GM10266 (cell line): ENCODE results near the gene ANLN.
A peak's percentile ranks its signal among the peaks of the same experiment; 100 is the strongest.

ENCODE experiments used
- DNase-seq: peaks from one replicate; pipeline ENCODE4 v3.0.0; 2012; ENCODE audit errors: extremely low spot score
- TF ChIP-seq, protein P1 (sequence below): IDR thresholded peaks from 2 replicates; pipeline ENCODE4 v1.5.1; 2012; ENCODE audit warnings: mild to moderate bottlenecking, low read depth; ENCODE audit not compliant: control insufficient read depth, insufficient read depth; ENCODE audit errors: missing control alignments

The ANLN gene

DNA sequence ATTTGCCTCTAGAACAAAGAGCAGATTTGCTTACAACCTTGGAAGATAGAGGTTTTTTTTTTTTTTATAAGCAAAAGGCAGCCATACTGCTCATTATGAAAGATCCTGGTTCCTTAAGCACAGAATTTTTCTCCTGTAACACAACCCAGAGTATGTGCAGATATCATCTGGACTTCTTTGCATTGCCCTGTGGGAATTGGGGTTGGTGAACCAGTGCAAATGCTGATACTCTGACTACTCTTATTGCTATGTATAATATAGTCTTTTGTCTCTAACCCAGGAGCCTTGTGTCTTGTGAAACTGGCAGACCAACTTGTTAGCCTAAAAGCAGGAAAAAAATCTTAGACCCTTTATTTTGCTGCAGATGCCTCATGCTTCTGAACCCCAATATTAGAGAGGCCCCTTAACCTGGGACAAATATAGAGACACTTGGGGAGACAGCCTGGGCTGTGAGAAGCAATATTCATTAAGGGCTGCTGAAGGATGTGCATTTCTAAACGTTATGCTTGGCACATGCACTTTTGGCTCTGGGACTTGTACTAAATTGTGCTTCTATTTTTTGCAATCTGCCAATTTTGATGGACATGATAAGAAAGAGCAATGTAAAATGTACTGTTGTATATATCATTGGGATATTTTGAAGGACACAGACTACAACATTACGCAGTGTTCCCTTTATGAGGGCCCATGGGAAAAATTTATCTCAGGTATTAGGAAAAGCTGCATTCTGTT is 78.9 kb downstream of the ANLN start:
- TF ChIP-seq, protein P1, sequence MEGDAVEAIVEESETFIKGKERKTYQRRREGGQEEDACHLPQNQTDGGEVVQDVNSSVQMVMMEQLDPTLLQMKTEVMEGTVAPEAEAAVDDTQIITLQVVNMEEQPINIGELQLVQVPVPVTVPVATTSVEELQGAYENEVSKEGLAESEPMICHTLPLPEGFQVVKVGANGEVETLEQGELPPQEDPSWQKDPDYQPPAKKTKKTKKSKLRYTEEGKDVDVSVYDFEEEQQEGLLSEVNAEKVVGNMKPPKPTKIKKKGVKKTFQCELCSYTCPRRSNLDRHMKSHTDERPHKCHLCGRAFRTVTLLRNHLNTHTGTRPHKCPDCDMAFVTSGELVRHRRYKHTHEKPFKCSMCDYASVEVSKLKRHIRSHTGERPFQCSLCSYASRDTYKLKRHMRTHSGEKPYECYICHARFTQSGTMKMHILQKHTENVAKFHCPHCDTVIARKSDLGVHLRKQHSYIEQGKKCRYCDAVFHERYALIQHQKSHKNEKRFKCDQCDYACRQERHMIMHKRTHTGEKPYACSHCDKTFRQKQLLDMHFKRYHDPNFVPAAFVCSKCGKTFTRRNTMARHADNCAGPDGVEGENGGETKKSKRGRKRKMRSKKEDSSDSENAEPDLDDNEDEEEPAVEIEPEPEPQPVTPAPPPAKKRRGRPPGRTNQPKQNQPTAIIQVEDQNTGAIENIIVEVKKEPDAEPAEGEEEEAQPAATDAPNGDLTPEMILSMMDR: no peak
- no peak for DNase-seq

- TF ChIP-seq, protein P1: no peak
Measured at GRCh38 chr7:36469236-36469635, 79.6 kb downstream of the ANLN start.

GRCh38 chr7:36472141-36472729 is 82.6 kb downstream of the ANLN start:
- DNase-seq: no peak
- TF ChIP-seq, protein P1: no peak

More at GRCh38 chr7:36469236-36469635, 79.6 kb downstream of the ANLN start:
- DNase-seq: no peak

DNA sequence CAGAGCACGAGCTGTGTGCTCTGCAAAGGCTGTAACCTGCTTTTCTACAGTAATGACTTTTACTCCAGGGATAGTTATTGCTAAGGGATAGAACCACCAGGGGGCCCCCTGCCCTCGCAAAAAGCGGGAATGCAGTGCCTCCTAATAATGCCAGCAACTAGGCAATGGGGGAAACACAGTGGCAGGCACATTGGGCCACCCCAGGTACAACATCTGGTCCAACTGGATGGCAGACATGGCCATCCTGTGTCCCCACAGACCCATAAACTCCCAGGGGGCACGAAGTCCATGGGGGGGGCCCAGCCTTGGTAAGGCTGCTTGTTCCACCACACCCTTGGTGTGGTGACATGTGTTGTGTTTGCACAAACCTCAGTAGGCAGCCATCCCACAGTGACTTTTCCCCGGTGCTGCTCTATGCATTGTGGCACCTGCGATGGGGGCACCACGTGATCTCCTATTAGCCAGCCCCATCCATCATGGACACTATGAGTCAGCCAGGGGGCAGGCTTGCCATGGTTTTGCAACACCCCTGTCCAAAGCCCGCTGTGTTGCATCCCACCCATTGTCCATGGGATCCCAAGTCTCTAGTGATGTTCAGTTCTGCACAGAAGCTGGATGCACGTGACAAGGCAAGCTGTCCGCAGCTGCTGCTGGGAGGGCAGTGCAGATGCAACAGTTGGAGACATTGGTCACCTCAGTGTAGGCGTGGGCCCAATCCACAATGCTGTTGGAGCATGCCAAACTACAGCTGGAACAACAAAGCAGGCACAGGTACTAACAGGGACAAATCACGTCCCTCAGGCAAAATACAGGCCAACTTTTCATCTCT is 84.0 kb downstream of the ANLN start:
- DNase-seq: no peak

DNA sequence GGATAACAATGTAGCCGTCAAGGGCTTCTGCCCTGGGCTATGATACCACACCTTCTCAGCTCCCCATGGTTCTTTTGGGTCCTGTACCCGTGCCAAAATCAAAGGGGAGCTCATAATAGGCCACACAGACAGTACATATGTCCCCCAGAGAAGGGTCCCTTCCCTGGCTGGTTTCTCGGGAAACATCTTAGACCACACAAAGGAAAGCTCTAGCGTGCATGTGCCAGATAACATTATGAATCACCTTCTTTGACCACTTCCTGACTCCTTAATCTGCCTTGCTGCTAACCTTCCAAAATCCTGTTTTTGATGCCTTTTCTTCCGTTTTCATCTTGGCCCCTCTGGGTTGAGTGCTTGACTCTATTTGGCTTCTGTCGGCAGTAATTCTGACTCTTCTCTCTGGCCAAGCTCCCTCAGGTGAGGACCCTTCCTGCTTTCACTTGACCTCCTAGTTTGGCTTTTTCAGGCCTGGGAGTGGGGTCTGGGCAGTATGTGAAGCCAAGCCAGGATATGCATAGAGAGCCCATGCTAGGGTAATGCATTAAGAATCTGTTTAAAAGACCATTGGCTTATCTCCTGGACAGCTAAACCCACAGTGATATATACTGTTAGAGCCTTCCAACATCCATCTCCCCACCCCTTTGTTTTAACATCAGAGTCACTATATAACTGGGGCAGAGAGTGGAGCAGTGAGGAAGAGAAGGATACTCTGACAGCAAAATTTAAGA is 84.8 kb downstream of the ANLN start:
- TF ChIP-seq, protein P1: no peak
- no peak for DNase-seq

More for the DNA sequence above, 84.0 kb downstream of the ANLN start:
- TF ChIP-seq, protein P1: peak; percentile 60

DNA sequence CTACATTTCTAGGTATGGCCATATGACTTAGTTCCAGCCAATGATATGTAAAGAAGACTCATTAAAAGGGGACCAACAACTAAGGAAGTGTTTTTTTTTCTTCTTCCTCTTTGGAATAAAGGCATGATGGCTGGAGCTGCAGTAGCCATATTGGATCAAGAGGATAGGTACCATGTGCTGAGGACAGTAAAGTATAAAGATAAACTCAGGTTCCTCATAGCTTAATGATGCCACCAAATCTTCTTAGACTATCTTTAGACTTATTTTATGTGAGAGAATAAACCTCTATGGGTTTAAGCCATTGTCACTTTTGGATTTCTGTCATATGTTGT is 85.3 kb downstream of the ANLN start:
- DNase-seq: no peak
- TF ChIP-seq, protein P1: no peak
